Measurements from ENCODE around the gene IL17B. TPM values are rescaled to one million over a fixed set of nuclear protein-coding genes. Genes with fewer than 3 reads are reported as not detected.
A peak's percentile ranks its signal among the peaks of the same experiment; 100 is the strongest.

IL17B gene
- total and polyA plus RNA-seq, 2 of the 13 experiments (the other 11 are each of a cell fraction or from before 2014, with no cell fraction given) = 0.29 to 2.6 TPM

DNA sequence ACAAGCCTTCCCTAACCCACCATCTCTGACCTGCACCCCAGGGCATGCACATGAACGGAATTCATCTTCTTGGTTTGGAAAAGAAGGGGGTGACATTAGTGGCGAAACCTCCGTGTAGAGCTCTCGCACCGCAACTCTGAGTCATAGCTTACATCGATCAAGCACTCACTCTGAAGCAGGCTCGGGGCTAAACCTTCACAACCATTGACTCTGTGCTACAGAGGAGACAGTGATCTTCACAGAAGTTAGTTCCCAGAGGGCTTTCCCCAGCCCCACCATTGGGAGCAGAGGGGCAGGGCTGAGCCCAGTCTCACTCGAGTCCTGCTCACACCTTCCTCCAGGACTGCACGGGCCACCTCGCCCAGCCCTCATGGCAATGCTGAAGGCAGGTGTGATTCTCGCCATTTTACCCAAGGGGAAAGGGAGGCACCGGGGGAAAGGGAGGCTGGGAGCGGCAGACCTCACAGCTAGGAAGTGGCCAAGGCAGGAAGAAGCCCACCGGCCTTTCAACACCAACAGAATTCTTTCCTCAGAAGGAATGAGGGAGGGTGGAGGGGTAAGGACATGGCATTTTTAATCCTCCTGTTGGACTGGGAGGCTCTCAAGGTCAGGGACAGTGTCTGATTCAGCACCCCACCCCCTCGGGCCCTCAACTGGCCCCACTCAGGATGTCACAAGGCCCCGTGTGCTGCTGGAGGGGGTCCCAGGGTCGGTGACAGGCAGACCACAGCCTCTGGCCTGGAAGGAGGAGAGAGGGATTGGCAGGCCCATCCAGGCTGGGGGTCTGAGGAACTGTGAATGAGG is 25.9 kb upstream of the IL17B start (continued):
- TF ChIP-seq AKAP8 (CRISPR knock-in tag; IDR thresholded peaks at IDR 0.05) = no peak
- TF ChIP-seq, protein P1, sequence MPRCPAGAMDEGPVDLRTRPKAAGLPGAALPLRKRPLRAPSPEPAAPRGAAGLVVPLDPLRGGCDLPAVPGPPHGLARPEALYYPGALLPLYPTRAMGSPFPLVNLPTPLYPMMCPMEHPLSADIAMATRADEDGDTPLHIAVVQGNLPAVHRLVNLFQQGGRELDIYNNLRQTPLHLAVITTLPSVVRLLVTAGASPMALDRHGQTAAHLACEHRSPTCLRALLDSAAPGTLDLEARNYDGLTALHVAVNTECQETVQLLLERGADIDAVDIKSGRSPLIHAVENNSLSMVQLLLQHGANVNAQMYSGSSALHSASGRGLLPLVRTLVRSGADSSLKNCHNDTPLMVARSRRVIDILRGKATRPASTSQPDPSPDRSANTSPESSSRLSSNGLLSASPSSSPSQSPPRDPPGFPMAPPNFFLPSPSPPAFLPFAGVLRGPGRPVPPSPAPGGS (CRISPR knock-in tag; IDR thresholded peaks at IDR 0.05) = no peak
- TF ChIP-seq, protein P2, sequence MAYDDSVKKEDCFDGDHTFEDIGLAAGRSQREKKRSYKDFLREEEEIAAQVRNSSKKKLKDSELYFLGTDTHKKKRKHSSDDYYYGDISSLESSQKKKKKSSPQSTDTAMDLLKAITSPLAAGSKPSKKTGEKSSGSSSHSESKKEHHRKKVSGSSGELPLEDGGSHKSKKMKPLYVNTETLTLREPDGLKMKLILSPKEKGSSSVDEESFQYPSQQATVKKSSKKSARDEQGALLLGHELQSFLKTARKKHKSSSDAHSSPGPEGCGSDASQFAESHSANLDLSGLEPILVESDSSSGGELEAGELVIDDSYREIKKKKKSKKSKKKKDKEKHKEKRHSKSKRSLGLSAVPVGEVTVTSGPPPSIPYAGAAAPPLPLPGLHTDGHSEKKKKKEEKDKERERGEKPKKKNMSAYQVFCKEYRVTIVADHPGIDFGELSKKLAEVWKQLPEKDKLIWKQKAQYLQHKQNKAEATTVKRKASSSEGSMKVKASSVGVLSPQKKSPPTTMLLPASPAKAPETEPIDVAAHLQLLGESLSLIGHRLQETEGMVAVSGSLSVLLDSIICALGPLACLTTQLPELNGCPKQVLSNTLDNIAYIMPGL (CRISPR knock-in tag; IDR thresholded peaks at IDR 0.05; ENCODE audit: borderline replicate concordance in 1 of 2, low read depth in 1 of 2) = 0 out of 4 replicates have a peak, but pooled peaks of 1 of the 2 experiments have one; percentile 11
- TF ChIP-seq CHD4 (IDR thresholded peaks at IDR 0.05; ENCODE audit: borderline replicate concordance, low read length) = no peak
- TF ChIP-seq ZNF468 (CRISPR knock-in tag; IDR thresholded peaks at IDR 0.05) = no peak
- TF ChIP-seq FLYWCH1 (CRISPR knock-in tag; IDR thresholded peaks at IDR 0.05) = no peak
- TF ChIP-seq SCMH1 (CRISPR knock-in tag; IDR thresholded peaks at IDR 0.05; ENCODE audit: borderline replicate concordance) = no peak
- TF ChIP-seq SAP130 (CRISPR knock-in tag; IDR thresholded peaks at IDR 0.05; ENCODE audit: low read depth) = 0 out of 2 replicates have a peak, but pooled peaks have one; percentile 16
- TF ChIP-seq ATRX (CRISPR knock-in tag; IDR thresholded peaks at IDR 0.05; ENCODE audit: borderline replicate concordance) = no peak
- TF ChIP-seq CCAR2 (optimal IDR thresholded peaks at IDR 0.05; ENCODE audit: low read depth, low read length) = no peak
- TF ChIP-seq TBX3 (IDR thresholded peaks at IDR 0.05; ENCODE audit: borderline replicate concordance) = no peak
- no peak for TF ChIP-seq HIVEP1 (CRISPR knock-in tag; IDR thresholded peaks at IDR 0.05)
- TF ChIP-seq, protein P3, sequence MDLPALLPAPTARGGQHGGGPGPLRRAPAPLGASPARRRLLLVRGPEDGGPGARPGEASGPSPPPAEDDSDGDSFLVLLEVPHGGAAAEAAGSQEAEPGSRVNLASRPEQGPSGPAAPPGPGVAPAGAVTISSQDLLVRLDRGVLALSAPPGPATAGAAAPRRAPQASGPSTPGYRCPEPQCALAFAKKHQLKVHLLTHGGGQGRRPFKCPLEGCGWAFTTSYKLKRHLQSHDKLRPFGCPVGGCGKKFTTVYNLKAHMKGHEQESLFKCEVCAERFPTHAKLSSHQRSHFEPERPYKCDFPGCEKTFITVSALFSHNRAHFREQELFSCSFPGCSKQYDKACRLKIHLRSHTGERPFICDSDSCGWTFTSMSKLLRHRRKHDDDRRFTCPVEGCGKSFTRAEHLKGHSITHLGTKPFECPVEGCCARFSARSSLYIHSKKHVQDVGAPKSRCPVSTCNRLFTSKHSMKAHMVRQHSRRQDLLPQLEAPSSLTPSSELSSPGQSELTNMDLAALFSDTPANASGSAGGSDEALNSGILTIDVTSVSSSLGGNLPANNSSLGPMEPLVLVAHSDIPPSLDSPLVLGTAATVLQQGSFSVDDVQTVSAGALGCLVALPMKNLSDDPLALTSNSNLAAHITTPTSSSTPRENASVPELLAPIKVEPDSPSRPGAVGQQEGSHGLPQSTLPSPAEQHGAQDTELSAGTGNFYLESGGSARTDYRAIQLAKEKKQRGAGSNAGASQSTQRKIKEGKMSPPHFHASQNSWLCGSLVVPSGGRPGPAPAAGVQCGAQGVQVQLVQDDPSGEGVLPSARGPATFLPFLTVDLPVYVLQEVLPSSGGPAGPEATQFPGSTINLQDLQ (CRISPR knock-in tag; IDR thresholded peaks at IDR 0.05) = no peak
- no peak for TF ChIP-seq EHMT2 (IDR thresholded peaks at IDR 0.05; ENCODE audit: borderline replicate concordance, low read depth, low read length)
- TF ChIP-seq GABPB1 (CRISPR knock-in tag; IDR thresholded peaks at IDR 0.05) = 0 out of 2 replicates have a peak, but pooled peaks have one; percentile 11
- TF ChIP-seq, protein P4, sequence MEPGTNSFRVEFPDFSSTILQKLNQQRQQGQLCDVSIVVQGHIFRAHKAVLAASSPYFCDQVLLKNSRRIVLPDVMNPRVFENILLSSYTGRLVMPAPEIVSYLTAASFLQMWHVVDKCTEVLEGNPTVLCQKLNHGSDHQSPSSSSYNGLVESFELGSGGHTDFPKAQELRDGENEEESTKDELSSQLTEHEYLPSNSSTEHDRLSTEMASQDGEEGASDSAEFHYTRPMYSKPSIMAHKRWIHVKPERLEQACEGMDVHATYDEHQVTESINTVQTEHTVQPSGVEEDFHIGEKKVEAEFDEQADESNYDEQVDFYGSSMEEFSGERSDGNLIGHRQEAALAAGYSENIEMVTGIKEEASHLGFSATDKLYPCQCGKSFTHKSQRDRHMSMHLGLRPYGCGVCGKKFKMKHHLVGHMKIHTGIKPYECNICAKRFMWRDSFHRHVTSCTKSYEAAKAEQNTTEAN (CRISPR knock-in tag; conservative IDR thresholded peaks at IDR 0.05) = no peak
- no peak for TF ChIP-seq NFYC (CRISPR knock-in tag; IDR thresholded peaks at IDR 0.05)
- TF ChIP-seq, protein P5, sequence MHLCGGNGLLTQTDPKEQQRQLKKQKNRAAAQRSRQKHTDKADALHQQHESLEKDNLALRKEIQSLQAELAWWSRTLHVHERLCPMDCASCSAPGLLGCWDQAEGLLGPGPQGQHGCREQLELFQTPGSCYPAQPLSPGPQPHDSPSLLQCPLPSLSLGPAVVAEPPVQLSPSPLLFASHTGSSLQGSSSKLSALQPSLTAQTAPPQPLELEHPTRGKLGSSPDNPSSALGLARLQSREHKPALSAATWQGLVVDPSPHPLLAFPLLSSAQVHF (CRISPR knock-in tag; IDR thresholded peaks at IDR 0.05) = no peak
- TF ChIP-seq MZF1 (CRISPR knock-in tag; IDR thresholded peaks at IDR 0.05; ENCODE audit: borderline replicate concordance) = no peak
- TF ChIP-seq ZNF121 (CRISPR knock-in tag; IDR thresholded peaks at IDR 0.05) = no peak
- no peak for TF ChIP-seq NFE2L2 (IDR thresholded peaks at IDR 0.05; ENCODE audit: low read length)
- TF ChIP-seq ZNF230 (CRISPR knock-in tag; IDR thresholded peaks at IDR 0.05) = no peak
